ENCODE results near the gene ECI1.
A peak's percentile ranks its signal among the peaks of the same experiment; 100 is the strongest.

ECI1 gene, protein sequence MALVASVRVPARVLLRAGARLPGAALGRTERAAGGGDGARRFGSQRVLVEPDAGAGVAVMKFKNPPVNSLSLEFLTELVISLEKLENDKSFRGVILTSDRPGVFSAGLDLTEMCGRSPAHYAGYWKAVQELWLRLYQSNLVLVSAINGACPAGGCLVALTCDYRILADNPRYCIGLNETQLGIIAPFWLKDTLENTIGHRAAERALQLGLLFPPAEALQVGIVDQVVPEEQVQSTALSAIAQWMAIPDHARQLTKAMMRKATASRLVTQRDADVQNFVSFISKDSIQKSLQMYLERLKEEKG

DNA sequence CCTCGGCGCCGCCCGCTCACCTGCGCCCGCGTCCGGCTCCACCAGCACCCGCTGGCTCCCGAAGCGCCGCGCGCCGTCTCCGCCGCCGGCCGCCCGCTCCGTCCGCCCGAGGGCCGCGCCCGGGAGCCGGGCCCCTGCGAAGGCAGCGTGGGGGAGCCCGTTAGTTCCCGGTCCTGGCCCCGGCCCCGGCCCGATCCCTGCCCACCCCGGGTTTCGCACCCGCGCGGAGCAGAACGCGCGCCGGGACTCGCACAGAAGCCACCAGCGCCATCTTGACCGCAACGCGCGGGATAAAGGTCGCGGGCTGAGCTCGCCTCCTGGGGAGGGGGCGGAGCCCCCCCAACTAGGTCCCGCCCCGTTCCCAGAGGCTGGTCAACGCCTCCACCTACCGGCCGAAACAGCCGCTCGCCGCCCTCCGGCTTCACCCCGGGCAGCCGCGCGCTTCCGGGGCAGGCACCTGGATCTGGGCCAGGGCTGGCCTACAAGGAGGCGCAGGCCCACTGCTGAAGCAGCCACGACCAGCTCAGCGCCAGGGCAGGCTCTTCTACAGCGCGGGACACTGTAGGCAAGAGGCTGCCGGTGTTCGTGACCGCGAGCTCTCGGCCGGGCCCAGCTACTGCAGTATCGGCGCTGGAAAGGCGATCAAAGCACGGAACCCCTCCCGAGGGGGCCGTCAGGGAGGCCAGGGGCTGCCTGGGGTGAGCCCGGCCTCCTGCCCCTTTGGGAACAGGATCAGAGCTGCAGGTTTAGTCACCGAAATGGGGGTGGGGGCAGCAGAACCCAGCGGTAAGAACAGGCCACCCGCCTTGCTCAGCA lies at the start of gene ECI1:
TSS of gene ECI1 (minus strand) at position 292 of the 816 bp plus-strand sequence. CDS start at position 271, 21 bp downstream.
- DNase-seq, result peak; percentile 93
- in situ Hi-C loops (cut with MboI; ENCODE audit: low pct_unique_long_range_greater_than_20kb, low sequenced_read_pairs), result no loop called here

DNA sequence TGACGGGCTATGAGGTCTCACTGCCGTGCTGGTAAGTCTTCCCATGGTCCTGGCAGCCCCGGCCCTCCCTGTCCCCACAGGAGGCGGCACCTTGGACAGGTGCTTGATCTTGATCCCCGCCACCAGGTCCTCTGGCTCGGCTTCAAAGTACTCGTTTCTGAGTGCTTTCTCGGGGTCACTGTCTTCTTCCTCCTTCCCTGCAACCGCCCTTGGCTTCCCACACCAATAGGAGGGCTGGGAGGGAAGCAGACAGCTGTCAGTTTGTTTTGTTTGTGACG lies 48.5 kb upstream of the ECI1 start:
- no peak for DNase-seq
- in situ Hi-C loops (cut with MboI; ENCODE audit: low pct_unique_long_range_greater_than_20kb, low sequenced_read_pairs), result loop anchor here (25.0 kb wide), 1 partner anchor 362 kb away; no protein-coding TSS in a partner anchor

DNA sequence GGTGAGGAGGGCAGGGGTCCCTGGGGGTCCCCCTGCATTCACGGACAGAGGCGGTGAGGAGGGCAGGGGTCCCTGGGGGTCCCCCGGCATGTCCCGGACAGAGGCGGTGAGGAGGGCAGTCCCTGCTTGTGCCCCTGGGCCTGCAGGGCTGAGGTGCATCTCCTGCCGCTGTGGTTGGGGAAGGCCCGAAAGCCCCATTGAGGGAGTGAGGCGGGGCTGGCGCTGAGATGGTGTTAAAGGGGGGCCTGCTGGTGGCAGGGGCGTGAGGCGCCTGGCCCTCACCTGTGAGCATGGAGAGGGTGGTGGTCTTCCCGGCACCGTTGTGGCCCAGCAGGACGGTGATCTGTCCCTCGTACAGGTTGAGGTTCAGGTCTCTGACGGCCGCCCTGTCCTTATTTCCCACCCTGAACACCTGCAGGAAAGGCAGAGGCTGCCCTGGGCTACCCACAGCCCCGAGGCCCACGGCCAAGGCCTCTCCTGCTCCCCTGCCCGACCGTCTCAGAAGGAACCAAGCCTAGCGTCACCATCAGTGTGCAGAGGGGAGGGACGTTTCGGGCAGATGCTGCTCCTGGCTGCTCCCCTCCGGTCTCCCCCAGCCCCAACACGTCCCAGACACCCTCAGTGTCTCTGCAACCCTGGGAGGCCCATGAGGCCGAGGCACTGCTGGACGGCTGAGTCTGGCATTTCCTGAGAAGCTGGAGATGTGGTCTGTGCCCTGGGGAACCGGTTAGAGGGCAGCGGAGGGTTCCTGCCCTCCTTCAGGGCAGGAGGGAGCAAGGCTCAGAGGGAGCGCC lies 47.9 kb upstream of the ECI1 start:
- in situ Hi-C loops (cut with MboI; ENCODE audit: low pct_unique_long_range_greater_than_20kb, low sequenced_read_pairs), result loop anchor here (25.0 kb wide), 1 partner anchor 363 kb away; no protein-coding TSS in a partner anchor

DNA sequence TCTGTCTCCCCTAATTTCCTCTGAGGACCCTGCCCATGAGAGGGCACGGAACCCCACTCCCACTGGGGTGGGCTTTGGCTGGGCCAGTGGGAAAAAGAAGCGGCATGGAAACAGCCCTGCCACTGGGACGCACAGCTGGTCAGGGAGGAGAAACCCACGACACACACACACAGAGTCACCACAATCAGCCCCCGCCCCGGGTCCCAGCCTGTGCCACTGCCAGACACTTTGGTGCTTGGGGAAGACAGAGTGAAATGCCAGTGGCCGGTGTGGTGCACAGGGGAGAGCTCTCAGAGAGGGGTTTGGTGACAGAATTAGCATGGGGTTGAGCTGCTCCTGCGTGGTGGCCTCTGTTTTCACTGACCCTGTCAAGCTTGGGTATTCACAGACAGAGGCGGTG lies 47.2 kb upstream of the ECI1 start:
- in situ Hi-C loops (cut with MboI; ENCODE audit: low pct_unique_long_range_greater_than_20kb, low sequenced_read_pairs), result loop anchor here (25.0 kb wide), 1 partner anchor 364 kb away; no protein-coding TSS in a partner anchor
- no peak for DNase-seq

More for the DNA sequence above, 47.9 kb upstream of the ECI1 start:
- no peak for DNase-seq

DNA sequence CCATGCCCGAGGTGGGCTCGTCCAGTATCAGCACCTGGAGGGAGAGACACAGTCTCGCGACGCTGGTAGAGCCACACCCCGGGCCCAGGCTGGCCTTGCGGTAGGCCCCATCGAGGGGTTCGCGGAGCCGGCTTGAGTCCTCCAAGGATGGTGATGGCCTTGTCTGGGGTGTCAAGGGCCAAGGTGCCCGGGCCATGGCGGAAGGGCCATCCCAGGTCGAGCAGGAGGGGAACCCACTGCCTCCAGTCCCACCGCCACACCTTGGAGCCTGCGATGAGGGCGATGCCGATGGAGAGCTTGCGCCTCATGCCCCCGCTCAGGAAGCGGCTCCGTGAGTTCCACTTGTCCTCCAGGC lies 46.1 kb upstream of the ECI1 start:
- DNase-seq, result no peak
- in situ Hi-C loops (cut with MboI; ENCODE audit: low pct_unique_long_range_greater_than_20kb, low sequenced_read_pairs), result loop anchor here (25.0 kb wide), 1 partner anchor 365 kb away; no protein-coding TSS in a partner anchor

DNA sequence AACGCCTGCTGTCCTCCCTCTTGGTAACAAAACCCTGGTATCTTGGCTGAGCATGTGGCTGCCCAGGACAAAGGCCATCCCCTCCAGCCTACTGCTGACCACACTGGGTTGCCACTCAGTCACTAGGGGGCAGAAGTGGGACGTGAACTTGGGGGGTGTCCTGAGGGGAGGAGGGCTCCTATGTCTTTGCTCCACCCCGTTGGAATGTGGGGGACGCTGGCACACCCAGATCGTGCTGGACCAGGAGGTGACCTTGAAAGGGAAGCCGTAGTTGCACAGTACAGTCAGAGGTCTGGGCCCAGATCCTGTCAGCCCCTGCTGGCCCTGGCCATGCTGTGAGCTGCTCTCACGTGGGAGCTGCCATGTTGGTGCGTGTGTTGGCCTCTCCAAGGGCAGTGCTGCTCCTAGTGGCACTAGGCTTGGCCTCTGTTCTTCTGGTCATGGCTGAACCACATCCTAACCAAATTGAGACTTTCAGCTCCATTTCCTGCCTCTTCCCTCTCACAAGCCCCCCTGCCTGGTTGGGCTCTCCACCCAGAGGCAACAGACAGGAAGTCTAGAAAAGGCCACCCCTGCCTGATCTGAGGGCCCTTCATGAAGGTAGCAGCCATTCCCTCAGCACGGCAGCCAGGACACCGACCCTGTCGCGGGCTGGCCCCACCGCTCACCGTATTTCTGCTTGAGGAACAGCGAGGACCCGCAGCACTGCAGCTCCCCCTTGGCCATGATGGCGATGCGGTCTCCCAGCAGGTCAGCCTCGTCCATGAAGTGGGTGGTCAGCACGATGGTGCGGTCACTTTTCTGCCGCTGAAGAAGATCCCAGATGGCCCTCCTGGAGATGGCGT lies 45.5 kb upstream of the ECI1 start:
- in situ Hi-C loops (cut with MboI; ENCODE audit: low pct_unique_long_range_greater_than_20kb, low sequenced_read_pairs), result loop anchor here (25.0 kb wide), 1 partner anchor 365 kb away; no protein-coding TSS in a partner anchor
- DNase-seq, result peak; percentile 22

DNA sequence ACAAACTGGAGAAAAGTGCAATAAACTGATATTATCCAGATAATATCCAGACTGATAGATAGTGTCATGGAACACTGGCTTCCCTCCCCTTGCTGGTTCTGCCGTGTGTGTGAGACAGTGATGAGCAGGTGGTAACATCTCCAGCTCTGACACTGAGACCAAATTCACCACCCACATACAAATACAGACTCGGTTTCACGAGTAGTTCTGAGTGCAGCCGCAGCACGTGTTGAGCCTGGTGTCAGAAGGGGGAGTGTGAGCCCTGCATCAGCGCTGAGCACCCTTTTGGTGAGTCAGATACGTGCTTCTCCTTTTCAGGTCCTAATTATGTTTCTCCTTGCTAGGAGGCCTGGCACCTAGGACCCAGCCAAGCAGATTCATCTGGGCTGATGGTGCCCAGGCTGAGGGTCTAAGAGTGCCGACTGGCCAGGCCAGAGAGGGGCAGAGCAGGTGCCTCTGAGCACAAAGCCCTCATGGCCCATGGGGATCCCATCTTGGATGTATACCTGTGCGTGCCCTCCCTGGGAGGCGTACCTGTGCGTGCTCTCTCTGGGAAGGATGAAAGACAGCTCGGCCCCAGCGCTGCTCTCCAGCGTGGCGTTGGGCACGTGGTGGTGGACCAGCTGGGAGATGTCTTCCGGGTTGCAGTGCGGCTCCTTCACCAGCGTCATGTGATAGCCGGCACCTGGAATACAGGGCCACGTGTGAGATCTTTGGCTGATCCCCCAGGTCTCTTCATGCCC lies 43.8 kb upstream of the ECI1 start:
- in situ Hi-C loops (cut with MboI; ENCODE audit: low pct_unique_long_range_greater_than_20kb, low sequenced_read_pairs), result loop anchor here (25.0 kb wide), 1 partner anchor 367 kb away; no protein-coding TSS in a partner anchor
- DNase-seq, result no peak

DNA sequence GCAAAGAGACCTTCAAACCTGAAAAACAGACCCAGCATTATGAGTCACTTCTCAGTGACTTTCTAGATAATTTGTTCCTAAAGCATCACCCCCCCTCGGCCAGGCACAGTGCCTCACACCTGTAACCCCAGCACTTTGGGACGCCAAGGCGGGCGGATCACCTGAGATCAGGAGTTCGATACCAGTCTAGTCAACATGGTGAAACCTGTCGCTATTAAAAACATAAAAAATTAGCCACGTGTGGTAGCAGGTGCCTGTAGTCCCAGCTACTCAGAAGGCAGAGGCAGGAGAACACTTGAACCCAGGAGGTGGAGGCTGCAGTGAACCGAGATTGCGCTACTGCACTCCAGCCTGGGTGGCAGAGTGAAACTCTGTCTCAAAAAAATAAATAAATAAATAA lies 40.8 kb upstream of the ECI1 start:
- DNase-seq, result no peak
- in situ Hi-C loops (cut with MboI; ENCODE audit: low pct_unique_long_range_greater_than_20kb, low sequenced_read_pairs), result loop anchor here (25.0 kb wide), 1 partner anchor 370 kb away; no protein-coding TSS in a partner anchor

DNA sequence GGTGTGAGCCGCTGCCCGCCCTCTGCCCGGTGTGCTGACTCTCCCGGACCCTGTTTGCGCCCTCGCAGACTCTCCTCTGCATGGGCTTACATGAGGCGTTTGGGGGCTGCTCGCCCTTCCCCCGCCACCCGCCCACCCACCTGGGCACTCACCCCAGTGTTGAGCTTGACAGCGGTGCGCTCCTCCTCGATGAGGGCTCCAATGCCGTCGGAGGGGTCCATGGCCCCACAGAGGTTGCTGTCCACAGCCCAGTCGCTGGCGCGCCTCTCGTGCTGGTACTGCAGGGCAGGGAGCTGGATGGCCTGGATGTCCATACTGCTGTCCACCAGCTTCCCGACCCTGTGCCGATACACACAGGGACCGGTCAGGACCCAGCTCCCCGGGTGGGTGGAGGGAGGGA lies 37.9 kb upstream of the ECI1 start:
- in situ Hi-C loops (cut with MboI; ENCODE audit: low pct_unique_long_range_greater_than_20kb, low sequenced_read_pairs), result loop anchor here (25.0 kb wide), 1 partner anchor 373 kb away; no protein-coding TSS in a partner anchor
- no peak for DNase-seq

DNA sequence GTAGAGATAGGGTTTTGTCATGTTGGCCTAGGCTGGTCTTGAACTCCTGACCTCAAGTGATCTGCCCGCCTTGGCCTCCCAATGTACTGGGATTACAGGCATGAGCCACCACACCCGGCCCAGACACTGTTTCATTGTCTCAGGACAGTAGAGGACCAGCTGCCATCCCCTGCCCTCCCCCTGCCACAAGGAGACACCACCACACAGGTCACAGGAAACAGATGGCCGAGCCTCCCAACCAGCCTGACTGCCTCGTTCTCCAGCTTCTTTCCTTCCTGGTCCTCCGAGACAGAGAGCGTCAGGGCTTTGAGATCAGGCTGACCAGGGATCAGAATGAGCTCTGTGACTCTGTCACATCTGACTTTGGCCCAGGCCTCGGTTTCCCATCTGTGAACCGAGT lies 37.3 kb upstream of the ECI1 start:
- peak; percentile 50 for DNase-seq
- in situ Hi-C loops (cut with MboI; ENCODE audit: low pct_unique_long_range_greater_than_20kb, low sequenced_read_pairs), result loop anchor here (25.0 kb wide), 1 partner anchor 374 kb away; no protein-coding TSS in a partner anchor

DNA sequence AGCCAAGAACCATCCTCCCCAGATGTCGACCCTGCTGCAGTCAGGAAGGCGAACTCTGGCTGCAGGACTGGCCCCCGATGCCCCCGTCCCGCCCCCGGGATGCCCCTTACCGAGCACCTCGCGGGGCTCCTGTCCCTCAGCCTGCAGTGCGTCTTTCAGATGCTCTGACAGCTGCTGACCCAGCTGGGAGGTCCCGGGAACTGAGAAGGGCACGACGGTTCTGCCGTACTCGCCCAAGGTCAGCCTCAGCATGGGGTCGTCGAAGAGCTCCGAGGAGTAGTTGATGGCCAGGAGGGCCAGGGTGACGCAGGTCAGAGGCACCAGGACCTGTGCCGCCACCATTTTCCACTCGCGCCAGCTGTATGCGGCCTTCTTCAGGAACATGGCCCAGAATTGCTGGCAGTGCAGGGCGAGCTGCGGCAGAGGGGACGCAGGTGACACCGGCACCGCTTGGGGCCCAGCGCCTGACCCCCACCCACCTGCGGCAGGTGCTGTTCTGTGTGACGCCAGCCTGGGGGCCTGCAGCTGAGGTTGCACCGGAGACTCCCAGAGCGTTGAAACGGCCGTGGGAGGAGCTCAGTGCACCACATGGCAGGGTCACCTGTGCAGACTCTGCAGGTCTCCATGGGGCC lies 36.6 kb upstream of the ECI1 start:
- in situ Hi-C loops (cut with MboI; ENCODE audit: low pct_unique_long_range_greater_than_20kb, low sequenced_read_pairs), result loop anchor here (25.0 kb wide), 1 partner anchor 374 kb away; no protein-coding TSS in a partner anchor
- no peak for DNase-seq

DNA sequence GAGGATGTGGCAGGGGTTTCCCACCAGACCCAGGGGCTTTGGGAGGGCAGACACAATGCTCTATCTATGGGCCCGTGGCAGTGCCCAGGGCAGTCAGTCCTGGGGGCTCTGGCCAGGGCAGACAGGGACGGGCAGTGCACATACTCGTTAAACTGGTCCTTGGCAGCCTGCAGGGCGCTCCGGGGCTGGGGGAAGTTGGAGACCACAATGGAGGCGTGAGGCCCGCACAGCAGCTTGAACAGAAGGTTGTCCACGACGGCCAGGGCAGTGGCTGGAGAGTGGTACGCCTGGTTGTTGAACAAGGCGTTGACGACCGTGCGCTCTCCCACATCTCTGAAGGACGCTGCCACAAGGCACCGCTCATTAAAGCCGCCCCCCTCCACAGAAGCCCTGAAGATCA lies 35.2 kb upstream of the ECI1 start:
- DNase-seq, result no peak
- in situ Hi-C loops (cut with MboI; ENCODE audit: low pct_unique_long_range_greater_than_20kb, low sequenced_read_pairs), result loop anchor here (25.0 kb wide), 1 partner anchor 376 kb away; no protein-coding TSS in a partner anchor

DNA sequence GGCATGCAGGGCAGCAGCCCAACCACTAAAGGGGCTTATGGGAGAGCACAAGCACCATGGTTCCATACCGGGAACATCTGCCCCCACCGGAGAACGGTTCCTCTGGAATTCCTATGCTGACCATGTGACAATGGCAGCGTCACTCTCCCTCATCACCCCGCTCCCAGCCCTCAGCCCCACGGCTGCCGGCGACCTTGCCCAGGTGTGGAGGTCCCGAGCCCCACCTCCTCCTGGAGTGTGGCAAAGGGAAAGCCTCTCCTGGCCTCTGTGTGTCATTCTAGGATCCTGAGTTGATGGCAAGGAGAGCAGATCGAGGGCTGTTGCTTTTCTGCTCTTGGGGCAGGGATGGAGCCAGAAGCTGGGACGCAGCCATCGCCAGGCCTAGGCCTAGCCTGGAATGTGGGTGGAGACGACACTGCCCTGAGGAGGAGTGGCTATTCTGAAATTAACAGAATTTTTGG lies 34.4 kb upstream of the ECI1 start:
- no peak for DNase-seq
- in situ Hi-C loops (cut with MboI; ENCODE audit: low pct_unique_long_range_greater_than_20kb, low sequenced_read_pairs), result loop anchor here (25.0 kb wide), 1 partner anchor 377 kb away; no protein-coding TSS in a partner anchor

DNA sequence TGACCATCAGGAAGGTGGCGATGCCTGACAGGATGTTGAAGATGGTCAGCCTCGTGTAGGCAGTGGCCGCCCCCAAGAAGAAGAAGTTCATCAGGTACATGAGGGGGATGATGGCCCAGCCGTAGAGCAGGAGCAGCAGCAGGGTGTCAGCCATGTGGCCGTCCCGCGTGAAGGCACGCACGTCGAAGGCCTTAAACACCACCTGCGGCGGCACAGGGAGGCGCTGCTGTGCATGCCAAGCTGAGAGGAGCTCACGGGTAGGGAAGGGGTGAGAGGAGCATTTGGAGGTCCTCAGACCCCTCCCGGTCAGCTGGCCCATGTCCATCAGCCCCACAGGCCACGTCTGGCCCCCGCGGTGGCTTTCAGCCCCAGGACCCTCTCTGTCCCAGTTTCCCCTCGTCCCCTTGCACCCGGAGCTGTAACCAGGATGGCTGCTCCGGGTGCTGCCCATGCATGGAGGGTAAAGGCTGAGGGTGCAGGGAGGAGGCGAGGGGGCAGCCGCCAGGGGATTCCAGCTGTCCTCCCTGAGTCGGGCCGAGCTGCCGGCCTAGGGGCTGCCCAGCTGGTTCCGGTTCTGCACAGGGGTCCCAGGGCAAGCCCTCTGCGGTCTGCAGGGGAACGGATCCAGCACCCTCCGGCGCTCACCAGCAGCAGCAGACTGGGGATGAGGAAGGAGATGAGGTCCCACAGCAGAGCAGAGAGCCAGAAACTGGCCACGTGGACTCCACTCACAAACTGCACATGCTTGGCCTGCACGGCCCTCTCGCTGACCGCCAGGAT lies 33.6 kb upstream of the ECI1 start:
- DNase-seq, result no peak
- in situ Hi-C loops (cut with MboI; ENCODE audit: low pct_unique_long_range_greater_than_20kb, low sequenced_read_pairs), result loop anchor here (25.0 kb wide), 1 partner anchor 377 kb away; no protein-coding TSS in a partner anchor

DNA sequence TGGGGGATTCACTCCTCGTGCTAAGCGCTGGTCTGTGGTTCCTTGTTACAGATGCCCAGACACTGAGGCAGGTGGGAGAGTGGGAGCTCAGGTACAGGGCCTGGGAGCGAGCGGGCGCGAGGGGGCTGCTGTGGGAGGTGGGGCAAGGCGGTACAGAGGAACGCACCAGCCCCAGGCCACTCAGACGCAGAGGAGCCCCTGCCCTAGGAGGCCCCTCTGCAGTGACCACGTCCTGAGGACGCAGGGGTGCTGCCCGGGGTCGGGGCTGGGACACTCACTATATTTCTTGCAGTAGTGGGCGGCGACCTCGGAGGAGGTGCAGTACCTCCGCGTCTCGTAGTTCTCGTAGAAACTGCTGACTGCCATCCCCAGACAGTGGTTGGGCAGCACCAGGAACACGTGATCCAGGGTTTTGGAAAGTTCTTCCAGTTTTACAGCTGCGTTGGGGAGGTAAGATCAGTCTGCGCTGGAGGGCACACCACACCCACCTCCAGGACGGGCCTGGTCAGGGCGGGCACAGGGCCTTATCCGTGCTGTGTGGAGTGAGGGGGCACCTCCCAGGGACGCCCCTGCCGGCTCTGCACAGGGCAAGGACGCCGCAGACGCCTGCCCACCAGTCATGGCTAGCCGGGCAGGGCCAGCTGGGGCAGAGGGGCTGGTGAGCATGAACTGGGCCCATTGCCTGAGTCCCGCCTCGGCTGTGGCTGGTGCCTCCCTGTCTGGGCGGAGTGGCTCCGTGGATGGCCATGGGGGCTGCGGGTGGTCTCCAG lies 32.8 kb upstream of the ECI1 start:
- in situ Hi-C loops (cut with MboI; ENCODE audit: low pct_unique_long_range_greater_than_20kb, low sequenced_read_pairs), result loop anchor here (25.0 kb wide), 1 partner anchor 378 kb away; no protein-coding TSS in a partner anchor
- DNase-seq, result no peak

All from KBM-7 (cell line).